Kidney glomerular epithelial cell (primary cell): Measurements from ENCODE around the gene PAN3.

ENCODE experiments used
- DNase-seq: peaks from one replicate; lab custom pipeline; 2025; lab: John Stamatoyannopoulos, UW

Gene PAN3

GRCh38 chr13:28219408-28220099, 81.2 kb downstream of the PAN3 start:
- no peak for DNase-seq

GRCh38 chr13:28220166-28220565, 81.8 kb downstream of the PAN3 start:
- DNase-seq = no peak

GRCh38 chr13:28229522-28230411, 91.4 kb downstream of the PAN3 start:
- DNase-seq = no peak

- no peak for DNase-seq
These were observed 93.3 kb downstream of the PAN3 start for GRCh38 chr13:28231642-28232041.

GRCh38 chr13:28237944-28238343, 99.6 kb downstream of the PAN3 start:
- DNase-seq = no peak

- no peak for DNase-seq
These were observed 101.0 kb downstream of the PAN3 start for GRCh38 chr13:28239374-28239773.

- no peak for DNase-seq
These were observed 107.1 kb downstream of the PAN3 start for GRCh38 chr13:28245465-28245864.

- no peak for DNase-seq
These were observed 108.5 kb downstream of the PAN3 start for GRCh38 chr13:28246891-28247290.

GRCh38 chr13:28248080-28248479, 109.7 kb downstream of the PAN3 start:
- no peak for DNase-seq

GRCh38 chr13:28250542-28250941, 112.2 kb downstream of the PAN3 start:
- no peak for DNase-seq

GRCh38 chr13:28251466-28251865, 113.1 kb downstream of the PAN3 start:
- DNase-seq = no peak

- no peak for DNase-seq
These were observed 114.2 kb downstream of the PAN3 start for GRCh38 chr13:28252547-28252946.

GRCh38 chr13:28257305-28257704, 119.0 kb downstream of the PAN3 start:
- no peak for DNase-seq

GRCh38 chr13:28258417-28258816, 120.1 kb downstream of the PAN3 start:
- DNase-seq = no peak

GRCh38 chr13:28267497-28267896, 129.2 kb downstream of the PAN3 start:
- DNase-seq = no peak

GRCh38 chr13:28268800-28269223, 130.5 kb downstream of the PAN3 start:
- no peak for DNase-seq

- no peak for DNase-seq
These were observed 132.9 kb downstream of the PAN3 start for GRCh38 chr13:28271056-28271840.

GRCh38 chr13:28273919-28274318, 135.6 kb downstream of the PAN3 start:
- no peak for DNase-seq

GRCh38 chr13:28282451-28282850, 144.1 kb downstream of the PAN3 start:
- DNase-seq = no peak

GRCh38 chr13:28283600-28283999, 145.3 kb downstream of the PAN3 start:
- DNase-seq = no peak

- DNase-seq = no peak
These were observed 147.9 kb downstream of the PAN3 start for GRCh38 chr13:28286263-28286662.

GRCh38 chr13:28297341-28297740, 159.0 kb downstream of the PAN3 start:
- DNase-seq = no peak

- no peak for DNase-seq
These were observed 161.6 kb downstream of the PAN3 start for GRCh38 chr13:28299916-28300315.
